Mesenchymal stem cell (in vitro differentiated cells and primary cell): Measurements from ENCODE around the gene OGFR.

ENCODE experiments used
- DNase-seq: peaks from one replicate; pipeline ENCODE4 v3.0.0-alpha.2; 2013
- H2AFZ ChIP-seq: one replicate; pipeline ENCODE4 v1.6.1; 2013; ENCODE audit warnings: low read depth, mild to moderate bottlenecking, control low read depth, inconsistent platforms, low read length, moderate library complexity
- H2AK5ac ChIP-seq: 2 replicates; pipeline ENCODE4 v1.6.1; 2013; ENCODE audit warnings: low read length, moderate library complexity, mild to moderate bottlenecking, inconsistent platforms; ENCODE audit not compliant: severe bottlenecking
- H2BK120ac ChIP-seq: one replicate; pipeline ENCODE4 v1.6.1; 2013; ENCODE audit warnings: low read depth, mild to moderate bottlenecking, inconsistent platforms, low read length, moderate library complexity
- H2BK12ac ChIP-seq, 2 experiments: one replicate each; pipeline ENCODE4 v1.6.1; 2013; ENCODE audit warnings: inconsistent platforms in 2 of 2, low read length in 2 of 2, mild to moderate bottlenecking in 2 of 2, moderate library complexity in 2 of 2, control low read depth in 1 of 2
- H2BK15ac ChIP-seq: one replicate; pipeline ENCODE4 v1.6.1; 2013; ENCODE audit warnings: mild to moderate bottlenecking, low read depth, inconsistent platforms; ENCODE audit not compliant: poor library complexity, severe bottlenecking
- H2BK5ac ChIP-seq: 2 replicates; pipeline ENCODE4 v1.6.1; 2013; ENCODE audit warnings: low read depth, mild to moderate bottlenecking, low read length, control low read depth, inconsistent platforms; ENCODE audit not compliant: poor library complexity, severe bottlenecking
- H3K14ac ChIP-seq, 2 experiments: one replicate each; pipeline ENCODE4 v1.6.1; 2013; ENCODE audit warnings: inconsistent platforms in 2 of 2, low read length in 2 of 2, control low read depth in 1 of 2, mild to moderate bottlenecking in 1 of 2, moderate library complexity in 1 of 2
- H3K18ac ChIP-seq, 2 experiments: one replicate each; pipeline ENCODE4 v1.6.1; 2013; ENCODE audit warnings: inconsistent platforms in 2 of 2, low read length in 2 of 2, control low read depth in 1 of 2, low read depth in 1 of 2, mild to moderate bottlenecking in 1 of 2
- H3K23ac ChIP-seq, 2 experiments: one replicate each; pipeline ENCODE4 v1.6.1; 2013; ENCODE audit warnings: inconsistent platforms in 2 of 2, low read length in 2 of 2, mild to moderate bottlenecking in 2 of 2, moderate library complexity in 2 of 2, control low read depth in 1 of 2
- H3K27ac ChIP-seq: 2 replicates; pipeline ENCODE4 v1.5.1; 2013; ENCODE audit warnings: mild to moderate bottlenecking, moderate library complexity, low read length, control low read depth, inconsistent platforms; ENCODE audit not compliant: poor library complexity, severe bottlenecking
- H3K27me3 ChIP-seq, 2 experiments: 2 replicates each; pipeline versions ENCODE4 v1.6.1 to v1.7.0; 2013; ENCODE audit warnings: low read length in 2 of 2, mild to moderate bottlenecking in 2 of 2, moderate library complexity in 2 of 2, control low read depth in 1 of 2, inconsistent platforms in 1 of 2; ENCODE audit not compliant: control insufficient read depth in 1 of 2, insufficient read depth in 1 of 2
- H3K36me3 ChIP-seq, 2 experiments: 2 replicates each; pipeline versions ENCODE4 v1.6.1 to v1.7.0; 2013; ENCODE audit warnings: low read length in 2 of 2, control low read depth in 1 of 2, inconsistent platforms in 1 of 2, low read depth in 1 of 2, mild to moderate bottlenecking in 1 of 2; ENCODE audit not compliant: insufficient read depth in 2 of 2, control insufficient read depth in 1 of 2
- H3K4ac ChIP-seq, 2 experiments: one replicate each; pipeline ENCODE4 v1.6.1; 2013; ENCODE audit warnings: inconsistent platforms in 2 of 2, low read length in 2 of 2, mild to moderate bottlenecking in 2 of 2, moderate library complexity in 2 of 2, control low read depth in 1 of 2, low read depth in 1 of 2
- H3K4me1 ChIP-seq: 2 replicates; pipeline ENCODE4 v1.6.1; 2013; ENCODE audit warnings: low read depth, low read length, control low read depth; ENCODE audit not compliant: control insufficient read depth, insufficient read depth
- H3K4me2 ChIP-seq: 2 replicates; pipeline ENCODE4 v1.6.1; 2013; ENCODE audit warnings: low read length, mild to moderate bottlenecking, inconsistent platforms; ENCODE audit not compliant: poor library complexity, severe bottlenecking
- H3K4me3 ChIP-seq, 2 experiments: 2 replicates each; pipeline versions ENCODE4 v1.5.1 to v1.7.0; 2013; ENCODE audit warnings: low read length in 2 of 2, mild to moderate bottlenecking in 2 of 2, control low read depth in 1 of 2, low read depth in 1 of 2; ENCODE audit not compliant: insufficient read depth in 1 of 2
- H3K79me1 ChIP-seq: replicated peaks from 2 replicates; pipeline ENCODE4 v1.6.1; 2013; ENCODE audit warnings: mild to moderate bottlenecking, control low read depth, low read length, inconsistent platforms; ENCODE audit not compliant: poor library complexity, severe bottlenecking
- H3K9ac ChIP-seq: 2 replicates; pipeline ENCODE4 v1.7.0; 2013; ENCODE audit warnings: mild to moderate bottlenecking, low read length, moderate library complexity
- H3K9me3 ChIP-seq: 2 replicates; pipeline ENCODE4 v1.7.0; 2013; ENCODE audit warnings: mild to moderate bottlenecking, low read length; ENCODE audit not compliant: control insufficient read depth
- H4K8ac ChIP-seq: one replicate; pipeline ENCODE4 v1.6.1; 2013; ENCODE audit warnings: inconsistent platforms, mild to moderate bottlenecking, low read length, moderate library complexity
- H4K91ac ChIP-seq: one replicate; pipeline ENCODE4 v1.6.1; 2013; ENCODE audit warnings: mild to moderate bottlenecking, low read length, inconsistent platforms
- WGBS: methylation state at CpG from one replicate; pipeline ENCODE4 v1.1.7; 2013; ENCODE audit warnings: mixed read lengths; 5-methylcytosine and 5-hydroxymethylcytosine counted together

The OGFR gene

DNA sequence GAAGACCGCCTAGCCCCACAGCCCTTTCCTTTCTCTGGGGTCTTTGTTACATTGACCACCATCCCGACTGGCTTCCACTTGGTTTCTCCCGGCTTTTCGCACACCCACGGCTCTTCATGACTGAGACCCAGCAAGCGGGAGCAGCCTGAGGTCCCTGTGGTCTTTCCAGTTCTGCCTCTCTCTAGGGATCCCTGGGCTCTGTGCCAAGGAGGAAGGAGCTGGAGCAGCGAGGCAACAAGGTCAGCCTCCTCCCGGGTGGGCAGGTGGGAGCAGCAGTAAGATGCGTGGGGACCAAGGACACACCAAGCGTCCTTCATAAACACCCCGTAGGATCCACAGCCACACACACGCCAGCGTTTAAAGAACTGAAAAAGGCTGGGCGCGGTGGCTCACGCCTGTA is 37.9 kb upstream of the OGFR start:
- Histone ChIP-seq H3K4me3 (no peak overlapping the region), H3K4ac (no peak overlapping the region), H3K9ac (no peak overlapping the region), H2BK15ac (no peak overlapping the region), H3K27me3 (peaks cover 33 to 72% of the 10 kb centered on the region in 2 experiments), H3K14ac (no peak overlapping the region), H2BK120ac (no peak overlapping the region), H3K18ac (no peak overlapping the region), H3K36me3 (no peaks in the 10 kb centered on the region), H2AK5ac (no peak overlapping the region), H2BK12ac (no peak overlapping the region), H2AFZ (no peak overlapping the region), H3K4me1 (peaks cover 12% of the 10 kb centered on the region), H3K79me1 (no peaks in the 10 kb centered on the region), H3K23ac (no peak overlapping the region), H4K91ac (no peak overlapping the region), H3K27ac (no peak overlapping the region), H2BK5ac (no peak overlapping the region), H3K9me3 (no peaks in the 10 kb centered on the region), H3K4me2 (no peak overlapping the region), H4K8ac (no peak overlapping the region)
- DNase-seq: no peak
- WGBS: 90% methylated on average over 16 of the region's 16 CpGs

GRCh38 chr20:62768234-62768546 is 36.4 kb upstream of the OGFR start:
- Histone ChIP-seq H2BK120ac (no peak overlapping the region), H2BK15ac (no peak overlapping the region), H2BK12ac (no peak overlapping the region), H3K9me3 (no peaks in the 10 kb centered on the region), H3K79me1 (no peaks in the 10 kb centered on the region), H3K9ac (no peak overlapping the region), H3K27ac (no peak overlapping the region), H3K4me3 (peak overlapping the region in 1 of 2 experiments; percentile 22), H4K91ac (no peak overlapping the region), H3K23ac (no peak overlapping the region), H3K4me1 (peaks cover 12% of the 10 kb centered on the region), H3K4me2 (no peak overlapping the region), H3K27me3 (peaks cover 43 to 68% of the 10 kb centered on the region in 2 experiments), H3K36me3 (no peaks in the 10 kb centered on the region), H2BK5ac (no peak overlapping the region), H3K18ac (no peak overlapping the region), H2AK5ac (no peak overlapping the region), H2AFZ (no peak overlapping the region), H3K4ac (no peak overlapping the region), H4K8ac (no peak overlapping the region), H3K14ac (no peak overlapping the region)
- DNase-seq: no peak
- WGBS: 73% methylated on average over 8 of the region's 8 CpGs

GRCh38 chr20:62768551-62769287 is 35.9 kb upstream of the OGFR start:
- DNase-seq: no peak
- Histone ChIP-seq H2AK5ac (no peak overlapping the region), H2BK12ac (no peak overlapping the region), H3K27ac (no peak overlapping the region), H3K4me1 (peaks cover 12% of the 10 kb centered on the region), H2BK5ac (no peak overlapping the region), H3K27me3 (peaks cover 48 to 67% of the 10 kb centered on the region in 2 experiments), H2AFZ (no peak overlapping the region), H3K4ac (no peak overlapping the region), H3K4me2 (no peak overlapping the region), H3K9me3 (no peaks in the 10 kb centered on the region), H4K91ac (no peak overlapping the region), H3K9ac (no peak overlapping the region), H3K18ac (no peak overlapping the region), H3K36me3 (no peaks in the 10 kb centered on the region), H2BK120ac (no peak overlapping the region), H3K4me3 (peak overlapping the region in 1 of 2 experiments; percentile 22), H3K23ac (no peak overlapping the region), H3K79me1 (no peaks in the 10 kb centered on the region), H2BK15ac (no peak overlapping the region), H4K8ac (no peak overlapping the region), H3K14ac (peak overlapping the region in 1 of 2 experiments; percentile 13)
- 77% methylated on average over 21 of the region's 21 CpGs for WGBS

- no peak overlapping the region for H4K8ac ChIP-seq
- peaks cover 12% of the 10 kb centered on the region for H3K4me1 ChIP-seq
- H3K14ac ChIP-seq: no peak overlapping the region
- H2BK120ac ChIP-seq: no peak overlapping the region
- H3K4ac ChIP-seq: no peak overlapping the region
- H3K27me3 ChIP-seq: peaks cover 51 to 70% of the 10 kb centered on the region in 2 experiments
- no peak overlapping the region for H3K18ac ChIP-seq
- no peak for DNase-seq
- no peak overlapping the region for H2BK12ac ChIP-seq
- H3K36me3 ChIP-seq: no peaks in the 10 kb centered on the region
- no peak overlapping the region for H3K23ac ChIP-seq
- no peak overlapping the region for H2BK15ac ChIP-seq
- H3K9ac ChIP-seq: no peak overlapping the region
- H3K79me1 ChIP-seq: no peaks in the 10 kb centered on the region
- no peak overlapping the region for H2BK5ac ChIP-seq
- WGBS: 88% methylated on average over 16 of the region's 16 CpGs
- no peak overlapping the region for H2AK5ac ChIP-seq
- H2AFZ ChIP-seq: no peak overlapping the region
- no peak overlapping the region for H3K4me2 ChIP-seq
- no peak overlapping the region for H4K91ac ChIP-seq
- H3K9me3 ChIP-seq: no peaks in the 10 kb centered on the region
- no peak overlapping the region for H3K27ac ChIP-seq
- no peak overlapping the region for H3K4me3 ChIP-seq
Observed at GRCh38 chr20:62769346-62770071, 35.1 kb upstream of the OGFR start.
